Glutamatergic neuron (in vitro differentiated cells): Measurements from ENCODE around the gene KIF2C. TPM values are rescaled to one million over a fixed set of nuclear protein-coding genes. Genes with fewer than 3 reads are reported as not detected.

Experiments
- DNase-seq: peaks from one replicate; pipeline ENCODE4 v3.0.0; 2022
- H3K27ac Mint-ChIP-seq: one replicate; pipeline ENCODE4 v1.8.0; 2020; ENCODE audit warnings: mild to moderate bottlenecking, mixed read lengths, inconsistent platforms; ENCODE audit not compliant: unreplicated experiment
- H3K27me3 Mint-ChIP-seq: one replicate; pipeline ENCODE4 v1.8.0; 2020; ENCODE audit warnings: mild to moderate bottlenecking, moderate library complexity, mixed read lengths, inconsistent platforms; ENCODE audit not compliant: unreplicated experiment
- H3K36me3 Mint-ChIP-seq: one replicate; pipeline ENCODE4 v1.8.0; 2020; ENCODE audit warnings: mild to moderate bottlenecking, mixed read lengths, inconsistent platforms; ENCODE audit not compliant: unreplicated experiment
- H3K4me1 Mint-ChIP-seq: one replicate; pipeline ENCODE4 v1.8.0; 2020; ENCODE audit warnings: mild to moderate bottlenecking, low read depth, mixed read lengths, inconsistent platforms; ENCODE audit not compliant: unreplicated experiment
- H3K4me3 Mint-ChIP-seq: one replicate; pipeline ENCODE4 v1.8.0; 2020; ENCODE audit warnings: mild to moderate bottlenecking, mixed read lengths, inconsistent platforms; ENCODE audit not compliant: unreplicated experiment
- H3K9me3 Mint-ChIP-seq: one replicate; pipeline ENCODE4 v1.8.0; 2020; ENCODE audit warnings: mild to moderate bottlenecking, moderate library complexity, mixed read lengths, inconsistent platforms; ENCODE audit not compliant: unreplicated experiment
- total RNA-seq: library from RNA; stranded (reverse); fragmentation: NEBNext Ultra II Directional; extraction: Animal tissue kit (Norgen Biotek cat#: 25700); gene quantifications from one replicate; pipeline ENCODE4 v1.2.1, GENCODE V29; 2021; ENCODE audit not compliant: unreplicated experiment
- TF ChIP-seq, protein P1 (sequence below): fragments of 200-600 bp; sonication (generic); IDR thresholded peaks from one replicate; pipeline ENCODE4 v1.5.0; 2021; ENCODE audit not compliant: partially characterized antibody, unreplicated experiment

KIF2C gene
- total RNA-seq, 1 donor from 2014 or later = 8.6 TPM

DNA sequence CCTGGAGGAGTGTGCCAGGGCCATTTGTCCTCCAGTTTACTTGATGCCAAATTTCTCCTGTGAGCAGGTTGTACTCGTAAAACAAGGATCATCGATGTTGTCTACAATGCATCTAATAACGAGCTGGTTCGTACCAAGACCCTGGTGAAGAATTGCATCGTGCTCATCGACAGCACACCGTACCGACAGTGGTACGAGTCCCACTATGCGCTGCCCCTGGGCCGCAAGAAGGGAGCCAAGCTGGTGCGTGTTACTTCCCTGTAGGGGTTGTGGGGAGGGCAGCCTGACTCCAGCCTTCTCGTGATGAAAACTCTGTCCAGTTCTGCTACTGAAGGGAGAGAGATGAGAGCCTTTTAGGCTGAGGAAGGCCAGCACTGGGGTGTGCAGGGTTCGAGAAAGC is 37.9 kb downstream of the KIF2C start:
- Mint-ChIP-seq H3K9me3 (peaks cover 2% of the 10 kb centered on the region), H3K27me3 (no peaks in the 10 kb centered on the region), H3K36me3 (no peaks in the 10 kb centered on the region), H3K4me3 (peak overlapping the region; percentile 94), H3K4me1 (peaks cover 14% of the 10 kb centered on the region), H3K27ac (peak overlapping the region; percentile 59)
- DNase-seq = no peak
- TF ChIP-seq, protein P1, sequence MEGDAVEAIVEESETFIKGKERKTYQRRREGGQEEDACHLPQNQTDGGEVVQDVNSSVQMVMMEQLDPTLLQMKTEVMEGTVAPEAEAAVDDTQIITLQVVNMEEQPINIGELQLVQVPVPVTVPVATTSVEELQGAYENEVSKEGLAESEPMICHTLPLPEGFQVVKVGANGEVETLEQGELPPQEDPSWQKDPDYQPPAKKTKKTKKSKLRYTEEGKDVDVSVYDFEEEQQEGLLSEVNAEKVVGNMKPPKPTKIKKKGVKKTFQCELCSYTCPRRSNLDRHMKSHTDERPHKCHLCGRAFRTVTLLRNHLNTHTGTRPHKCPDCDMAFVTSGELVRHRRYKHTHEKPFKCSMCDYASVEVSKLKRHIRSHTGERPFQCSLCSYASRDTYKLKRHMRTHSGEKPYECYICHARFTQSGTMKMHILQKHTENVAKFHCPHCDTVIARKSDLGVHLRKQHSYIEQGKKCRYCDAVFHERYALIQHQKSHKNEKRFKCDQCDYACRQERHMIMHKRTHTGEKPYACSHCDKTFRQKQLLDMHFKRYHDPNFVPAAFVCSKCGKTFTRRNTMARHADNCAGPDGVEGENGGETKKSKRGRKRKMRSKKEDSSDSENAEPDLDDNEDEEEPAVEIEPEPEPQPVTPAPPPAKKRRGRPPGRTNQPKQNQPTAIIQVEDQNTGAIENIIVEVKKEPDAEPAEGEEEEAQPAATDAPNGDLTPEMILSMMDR = no peak

GRCh38 chr1:44777969-44778635 is 38.5 kb downstream of the KIF2C start:
- H3K27ac Mint-ChIP-seq = no peak overlapping the region
- peak overlapping the region; percentile 94 for H3K4me3 Mint-ChIP-seq
- no peaks in the 10 kb centered on the region for H3K36me3 Mint-ChIP-seq
- H3K27me3 Mint-ChIP-seq = no peaks in the 10 kb centered on the region
- no peak for DNase-seq
- TF ChIP-seq, protein P1 = no peak
- peaks cover 2% of the 10 kb centered on the region for H3K9me3 Mint-ChIP-seq
- peaks cover 14% of the 10 kb centered on the region for H3K4me1 Mint-ChIP-seq

DNA sequence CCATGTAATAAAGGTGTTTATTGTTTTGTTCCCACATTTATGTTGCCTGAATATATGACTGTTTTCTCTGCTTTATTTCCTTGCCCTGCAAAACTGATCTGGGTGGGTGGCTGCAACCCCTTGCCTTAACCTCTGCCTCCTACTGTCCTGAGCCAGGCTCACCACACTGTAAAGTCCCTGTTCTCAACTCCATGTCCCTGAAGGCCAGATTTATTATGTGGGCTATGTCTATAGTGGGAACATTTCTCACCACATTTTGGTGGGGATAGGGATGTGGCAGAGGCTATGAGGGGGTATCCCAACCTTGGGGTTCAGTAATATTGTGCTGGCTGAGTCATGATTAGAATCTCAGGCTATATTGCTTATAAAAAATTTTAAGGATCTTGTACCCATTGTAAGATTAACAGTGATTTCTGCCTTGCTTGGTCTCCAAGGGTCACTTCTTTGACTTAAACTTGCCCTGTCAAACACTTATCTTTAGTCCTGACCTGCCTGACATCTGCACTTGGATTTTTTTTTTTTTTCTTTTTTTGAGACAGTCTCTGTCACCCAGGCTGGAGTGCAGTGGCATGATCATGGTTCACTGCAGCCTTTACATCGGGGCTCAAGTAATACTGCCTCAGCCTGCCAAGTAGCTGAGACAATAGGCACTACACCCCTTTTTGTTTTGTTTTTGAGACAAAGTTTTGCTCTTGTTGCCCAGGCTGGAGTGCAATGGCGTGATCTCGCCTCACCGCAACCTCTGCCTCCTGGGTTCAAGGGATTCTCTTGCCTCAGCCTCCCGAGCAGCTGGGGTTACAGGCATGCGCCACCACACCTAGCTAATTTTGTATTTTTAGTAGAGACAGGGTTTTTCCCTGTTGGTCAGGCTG is 39.3 kb downstream of the KIF2C start:
- no peaks in the 10 kb centered on the region for H3K36me3 Mint-ChIP-seq
- peaks cover 8% of the 10 kb centered on the region for H3K9me3 Mint-ChIP-seq
- peaks cover 3% of the 10 kb centered on the region for H3K27me3 Mint-ChIP-seq
- peaks cover 22% of the 10 kb centered on the region for H3K4me1 Mint-ChIP-seq
- H3K27ac Mint-ChIP-seq = no peak overlapping the region
- no peak for DNase-seq
- TF ChIP-seq, protein P1 = no peak
- no peak overlapping the region for H3K4me3 Mint-ChIP-seq

DNA sequence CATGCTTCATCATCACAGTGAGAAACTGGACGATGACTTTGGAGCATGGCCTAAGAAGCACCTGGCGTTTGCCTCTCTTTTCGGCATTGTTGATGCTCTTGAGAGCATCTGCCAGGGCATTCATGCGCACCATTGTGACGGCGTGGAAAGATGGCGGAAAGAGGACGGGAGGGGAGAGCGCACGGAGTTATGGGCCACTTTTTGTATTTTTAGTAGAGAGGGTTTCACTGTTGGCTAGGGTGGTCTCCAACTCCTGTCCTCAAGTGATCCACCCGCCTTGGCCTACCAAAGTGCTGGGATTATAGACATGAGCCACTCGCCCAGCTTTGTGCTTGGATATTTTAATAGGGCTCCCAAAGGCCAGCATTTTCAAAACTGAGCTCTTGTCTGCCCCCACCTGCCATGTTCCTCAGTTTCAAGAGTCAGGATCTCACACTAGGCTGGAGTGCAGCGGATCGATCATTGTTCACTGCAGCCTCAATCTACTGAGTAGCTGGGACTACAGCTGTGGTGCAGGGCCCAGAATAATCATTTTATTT is 41.0 kb downstream of the KIF2C start:
- peaks cover 7% of the 10 kb centered on the region for H3K9me3 Mint-ChIP-seq
- TF ChIP-seq, protein P1 = no peak
- H3K36me3 Mint-ChIP-seq = no peaks in the 10 kb centered on the region
- H3K27me3 Mint-ChIP-seq = peaks cover 5% of the 10 kb centered on the region
- H3K4me3 Mint-ChIP-seq = no peak overlapping the region
- peaks cover 21% of the 10 kb centered on the region for H3K4me1 Mint-ChIP-seq
- H3K27ac Mint-ChIP-seq = no peak overlapping the region
- no peak for DNase-seq

DNA sequence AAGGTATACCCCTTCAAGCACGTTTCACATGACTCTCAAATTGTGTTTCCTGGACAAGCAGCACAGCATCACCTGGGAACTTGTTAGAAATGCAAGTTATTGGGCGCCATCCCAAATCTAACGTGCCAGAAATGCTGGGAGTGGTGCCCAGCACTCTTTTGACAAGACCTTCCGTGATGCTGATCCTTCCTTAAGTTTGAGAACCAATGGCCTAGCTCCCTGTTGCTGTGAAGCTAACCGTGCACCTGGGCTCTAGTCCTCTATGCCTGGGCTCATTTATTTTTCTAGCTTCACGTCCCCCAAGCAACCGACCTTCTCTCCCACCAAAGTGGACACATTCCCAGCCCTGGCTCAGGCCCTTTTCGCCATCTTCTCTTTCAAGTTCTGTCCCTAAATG is 44.1 kb downstream of the KIF2C start:
- peaks cover 7% of the 10 kb centered on the region for H3K9me3 Mint-ChIP-seq
- no peak overlapping the region for H3K27ac Mint-ChIP-seq
- H3K4me1 Mint-ChIP-seq = peaks cover 12% of the 10 kb centered on the region
- H3K36me3 Mint-ChIP-seq = no peaks in the 10 kb centered on the region
- H3K27me3 Mint-ChIP-seq = peaks cover 5% of the 10 kb centered on the region
- TF ChIP-seq, protein P1 = no peak
- peak overlapping the region; percentile 79 for H3K4me3 Mint-ChIP-seq
- no peak for DNase-seq
